Measurements from ENCODE around the gene CAMK2N1.

DNA sequence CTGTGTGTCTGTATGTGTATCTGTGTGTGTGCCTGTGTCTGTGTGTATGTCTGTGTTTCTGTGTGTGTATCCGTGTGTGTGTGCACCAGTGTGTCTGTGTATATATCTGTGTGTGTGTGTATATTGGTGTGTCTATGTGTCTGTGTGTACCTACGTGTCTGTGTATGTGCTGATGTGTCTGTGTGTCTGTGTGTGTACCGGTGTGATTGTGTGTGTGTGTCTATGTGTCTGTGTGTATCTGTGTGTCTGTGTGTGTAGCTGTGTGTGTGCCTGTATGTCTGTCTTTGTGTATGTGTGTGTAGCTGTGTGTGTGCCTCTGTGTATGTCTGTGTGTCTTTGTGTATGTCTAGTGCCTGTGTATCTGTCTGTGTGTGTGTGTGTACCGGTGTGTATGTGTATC, 32.0 kb downstream of the CAMK2N1 start:
- TF ChIP-seq POLR2A (IDR thresholded peaks at IDR 0.05; ENCODE audit: low read depth, low read length), result no peak
- no peak for TF ChIP-seq POU2F2 (IDR thresholded peaks at IDR 0.05; ENCODE audit: low read depth, low read length)

Data from GM12891 (cell line).